Measurements from ENCODE around the gene RAPGEF4.
"Not testable (repeated sequence)": the region's sequence is repeated elsewhere in the genome, so short reads cannot be mapped to it uniquely, and the experiment has no call there.

GRCh38 chr2:173093617-173094016, 358.0 kb downstream of the RAPGEF4 start:
- not testable (repeated sequence) for TF ChIP-seq CTCF, POLR2A (IDR thresholded peaks at IDR 0.05)
